ENCODE data around the gene DGUOK. TPM values are rescaled to one million over a fixed set of nuclear protein-coding genes. Genes with fewer than 3 reads are reported as not detected.
A peak's percentile ranks its signal among the peaks of the same experiment; 100 is the strongest.

DGUOK gene
- polyA plus RNA-seq, 4 donors: 52.5 to 107 (median 86.3) TPM

GRCh38 chr2:74001781-74002504 lies 75.3 kb downstream of the DGUOK start:
- no peak for DNase-seq
- Histone ChIP-seq H3K36me3 (ENCODE audit: control insufficient read depth in 3 of 3, insufficient read depth in 2 of 3, low read depth in 1 of 3, low read length in 3 of 3) (peaks cover 0 to 55% (median 0%) of the 10 kb centered on the region in 3 donors), H3K4me1 (ENCODE audit: control insufficient read depth in 3 of 3, insufficient read depth in 2 of 3, low read depth in 1 of 3, low read length in 2 of 3) (peaks cover 6 to 41% (median 13%) of the 10 kb centered on the region in 3 donors), H3K27me3 (ENCODE audit: control insufficient read depth in 3 of 3, insufficient read depth in 3 of 3, low read length in 3 of 3) (no peaks in the 10 kb centered on the region), H3K9me3 (ENCODE audit: control insufficient read depth in 2 of 2, insufficient read depth in 1 of 2, low read depth in 1 of 2, low read length in 1 of 2) (no peaks in the 10 kb centered on the region), H3K27ac (ENCODE audit: low read depth in 1 of 3, low read length in 2 of 3) (no peak overlapping the region), H3K4me3 (ENCODE audit: low read depth in 1 of 3, low read length in 3 of 3) (peak overlapping the region; percentile 26 to 60 (median 32))
- FAIRE-seq: no peak
- WGBS, 3 donors: 13 to 15% (median 15%) methylated on average over 19 to 24 of the region's 24 CpGs

- FAIRE-seq (no peak), DNase-seq (peak; percentile 80 to 92)
- Histone ChIP-seq H3K9me3 (ENCODE audit: control insufficient read depth in 2 of 2, insufficient read depth in 1 of 2, low read depth in 1 of 2, low read length in 1 of 2) (no peaks in the 10 kb centered on the region), H3K27ac (ENCODE audit: low read depth in 1 of 3, low read length in 2 of 3) (peak overlapping the region; percentile 16 to 62 (median 33)), H3K4me3 (ENCODE audit: low read depth in 1 of 3, low read length in 3 of 3) (peak overlapping the region; percentile 32 to 63 (median 60)), H3K27me3 (ENCODE audit: control insufficient read depth in 3 of 3, insufficient read depth in 3 of 3, low read length in 3 of 3) (no peaks in the 10 kb centered on the region), H3K4me1 (ENCODE audit: control insufficient read depth in 3 of 3, insufficient read depth in 2 of 3, low read depth in 1 of 3, low read length in 2 of 3) (peaks cover 6 to 41% (median 14%) of the 10 kb centered on the region in 3 donors), H3K36me3 (ENCODE audit: control insufficient read depth in 3 of 3, insufficient read depth in 2 of 3, low read depth in 1 of 3, low read length in 3 of 3) (peaks cover 0 to 54% (median 0%) of the 10 kb centered on the region in 3 donors)
- 4 to 7% (median 5%) methylated on average over 54 to 68 of the region's 68 CpGs for WGBS, 3 donors
Measured at GRCh38 chr2:74002505-74003421, 76.1 kb downstream of the DGUOK start.

GRCh38 chr2:74003494-74004211 lies 77.0 kb downstream of the DGUOK start:
- H3K27me3 ChIP-seq (ENCODE audit: control insufficient read depth in 3 of 3, insufficient read depth in 3 of 3, low read length in 3 of 3): no peaks in the 10 kb centered on the region
- no peak overlapping the region for H3K27ac ChIP-seq (ENCODE audit: low read depth in 1 of 3, low read length in 2 of 3)
- WGBS, 3 donors: 55 to 74% (median 71%) methylated on average over 14 to 16 of the region's 16 CpGs
- peaks cover 6 to 41% (median 20%) of the 10 kb centered on the region in 3 donors for H3K4me1 ChIP-seq (ENCODE audit: control insufficient read depth in 3 of 3, insufficient read depth in 2 of 3, low read depth in 1 of 3, low read length in 2 of 3)
- FAIRE-seq (no peak), DNase-seq (no peak)
- H3K4me3 ChIP-seq (ENCODE audit: low read depth in 1 of 3, low read length in 3 of 3): peak overlapping the region in 1 of 3 donors; percentile 63
- H3K9me3 ChIP-seq (ENCODE audit: control insufficient read depth in 2 of 2, insufficient read depth in 1 of 2, low read depth in 1 of 2, low read length in 1 of 2): no peaks in the 10 kb centered on the region
- H3K36me3 ChIP-seq (ENCODE audit: control insufficient read depth in 3 of 3, insufficient read depth in 2 of 3, low read depth in 1 of 3, low read length in 3 of 3): peaks cover 0 to 48% (median 0%) of the 10 kb centered on the region in 3 donors

- no peaks in the 10 kb centered on the region for H3K9me3 ChIP-seq (ENCODE audit: control insufficient read depth in 2 of 2, insufficient read depth in 1 of 2, low read depth in 1 of 2, low read length in 1 of 2)
- peaks cover 6 to 36% (median 20%) of the 10 kb centered on the region in 3 donors for H3K4me1 ChIP-seq (ENCODE audit: control insufficient read depth in 3 of 3, insufficient read depth in 2 of 3, low read depth in 1 of 3, low read length in 2 of 3)
- DNase-seq (no peak), FAIRE-seq (no peak)
- H3K4me3 ChIP-seq (ENCODE audit: low read depth in 1 of 3, low read length in 3 of 3): no peak overlapping the region
- 84 to 86% (median 85%) methylated on average over 18 of the region's 18 CpGs for WGBS, 3 donors
- H3K27ac ChIP-seq (ENCODE audit: low read depth in 1 of 3, low read length in 2 of 3): no peak overlapping the region
- no peaks in the 10 kb centered on the region for H3K27me3 ChIP-seq (ENCODE audit: control insufficient read depth in 3 of 3, insufficient read depth in 3 of 3, low read length in 3 of 3)
- H3K36me3 ChIP-seq (ENCODE audit: control insufficient read depth in 3 of 3, insufficient read depth in 2 of 3, low read depth in 1 of 3, low read length in 3 of 3): peaks cover 0 to 54% (median 0%) of the 10 kb centered on the region in 3 donors
Measured at GRCh38 chr2:74004212-74005182, 77.8 kb downstream of the DGUOK start.

GRCh38 chr2:74005786-74006185 lies 79.1 kb downstream of the DGUOK start:
- FAIRE-seq (no peak), DNase-seq (no peak)
- no peak overlapping the region for H3K4me3 ChIP-seq (ENCODE audit: low read depth in 1 of 3, low read length in 3 of 3)
- WGBS, 3 donors: 79 to 94% (median 89%) methylated on average over 8 of the region's 8 CpGs
- peaks cover 0 to 62% (median 0%) of the 10 kb centered on the region in 3 donors for H3K36me3 ChIP-seq (ENCODE audit: control insufficient read depth in 3 of 3, insufficient read depth in 2 of 3, low read depth in 1 of 3, low read length in 3 of 3)
- no peaks in the 10 kb centered on the region for H3K9me3 ChIP-seq (ENCODE audit: control insufficient read depth in 2 of 2, insufficient read depth in 1 of 2, low read depth in 1 of 2, low read length in 1 of 2)
- H3K27me3 ChIP-seq (ENCODE audit: control insufficient read depth in 3 of 3, insufficient read depth in 3 of 3, low read length in 3 of 3): no peaks in the 10 kb centered on the region
- no peak overlapping the region for H3K27ac ChIP-seq (ENCODE audit: low read depth in 1 of 3, low read length in 2 of 3)
- peaks cover 9 to 24% (median 10%) of the 10 kb centered on the region in 3 donors for H3K4me1 ChIP-seq (ENCODE audit: control insufficient read depth in 3 of 3, insufficient read depth in 2 of 3, low read depth in 1 of 3, low read length in 2 of 3)

GRCh38 chr2:74006459-74006858 lies 79.8 kb downstream of the DGUOK start:
- H3K4me1 ChIP-seq (ENCODE audit: control insufficient read depth in 3 of 3, insufficient read depth in 2 of 3, low read depth in 1 of 3, low read length in 2 of 3): peaks cover 9 to 18% (median 10%) of the 10 kb centered on the region in 3 donors
- WGBS, 3 donors: 65 to 87% (median 76%) methylated on average over 7 of the region's 7 CpGs
- H3K4me3 ChIP-seq (ENCODE audit: low read depth in 1 of 3, low read length in 3 of 3): no peak overlapping the region
- H3K36me3 ChIP-seq (ENCODE audit: control insufficient read depth in 3 of 3, insufficient read depth in 2 of 3, low read depth in 1 of 3, low read length in 3 of 3): peaks cover 0 to 56% (median 0%) of the 10 kb centered on the region in 3 donors
- no peaks in the 10 kb centered on the region for H3K27me3 ChIP-seq (ENCODE audit: control insufficient read depth in 3 of 3, insufficient read depth in 3 of 3, low read length in 3 of 3)
- H3K27ac ChIP-seq (ENCODE audit: low read depth in 1 of 3, low read length in 2 of 3): no peak overlapping the region
- DNase-seq (no peak), FAIRE-seq (no peak)
- H3K9me3 ChIP-seq (ENCODE audit: control insufficient read depth in 2 of 2, insufficient read depth in 1 of 2, low read depth in 1 of 2, low read length in 1 of 2): no peaks in the 10 kb centered on the region

GRCh38 chr2:74007121-74007520 lies 80.4 kb downstream of the DGUOK start:
- H3K27ac ChIP-seq (ENCODE audit: low read depth in 1 of 3, low read length in 2 of 3): no peak overlapping the region
- peaks cover 0 to 53% (median 0%) of the 10 kb centered on the region in 3 donors for H3K36me3 ChIP-seq (ENCODE audit: control insufficient read depth in 3 of 3, insufficient read depth in 2 of 3, low read depth in 1 of 3, low read length in 3 of 3)
- no peak overlapping the region for H3K4me3 ChIP-seq (ENCODE audit: low read depth in 1 of 3, low read length in 3 of 3)
- DNase-seq: no peak
- H3K9me3 ChIP-seq (ENCODE audit: control insufficient read depth in 2 of 2, insufficient read depth in 1 of 2, low read depth in 1 of 2, low read length in 1 of 2): no peaks in the 10 kb centered on the region
- H3K4me1 ChIP-seq (ENCODE audit: control insufficient read depth in 3 of 3, insufficient read depth in 2 of 3, low read depth in 1 of 3, low read length in 2 of 3): peaks cover 9 to 11% (median 10%) of the 10 kb centered on the region in 3 donors
- 54 to 59% (median 54%) methylated on average over 4 of the region's 4 CpGs for WGBS, 3 donors
- FAIRE-seq: no peak
- H3K27me3 ChIP-seq (ENCODE audit: control insufficient read depth in 3 of 3, insufficient read depth in 3 of 3, low read length in 3 of 3): no peaks in the 10 kb centered on the region
